Gastroesophageal sphincter (tissue), 3 donors: ENCODE results near the gene CDKL1.

Source experiments
- POLR2AphosphoS5 ChIP-seq: sonication (generic); formaldehyde crosslinking; IDR thresholded peaks from one replicate; pipeline ENCODE4 v1.6.1; 2017; ENCODE audit warnings: antibody characterized with exemption
- TF ChIP-seq, protein P1 (sequence below), 4 experiments: fragments of 200-600 bp in 2 of 4; fragments of 450-650 bp in 2 of 4; sonication (generic) in 1 of 4; IDR thresholded peaks; one replicate each; pipeline ENCODE4 v1.5.1; 2017 to 2019; ENCODE audit warnings: antibody characterized with exemption in 4 of 4, mild to moderate bottlenecking in 2 of 4, moderate library complexity in 2 of 4

DNA sequence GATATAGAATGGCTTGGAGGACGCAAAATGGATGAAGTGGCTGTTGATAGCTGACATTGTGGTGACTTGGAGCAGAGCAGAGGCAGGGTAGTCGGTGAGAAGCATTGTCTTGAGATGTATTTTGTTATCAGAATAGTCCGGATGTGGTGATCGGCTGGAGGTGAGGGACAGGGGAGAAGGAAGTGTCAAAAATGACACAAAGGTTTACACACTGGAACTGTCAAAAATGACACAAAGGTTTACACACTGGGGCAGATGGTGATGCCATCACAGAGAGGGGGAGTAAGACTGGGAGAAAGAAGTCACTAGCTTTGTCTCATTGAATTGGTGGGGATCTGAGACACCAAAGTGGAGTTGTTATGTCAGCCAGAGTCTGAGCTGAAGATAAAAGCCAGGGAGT lies 30.1 kb downstream of the CDKL1 start:
- no peak for TF ChIP-seq POLR2AphosphoS5
- TF ChIP-seq, protein P1, sequence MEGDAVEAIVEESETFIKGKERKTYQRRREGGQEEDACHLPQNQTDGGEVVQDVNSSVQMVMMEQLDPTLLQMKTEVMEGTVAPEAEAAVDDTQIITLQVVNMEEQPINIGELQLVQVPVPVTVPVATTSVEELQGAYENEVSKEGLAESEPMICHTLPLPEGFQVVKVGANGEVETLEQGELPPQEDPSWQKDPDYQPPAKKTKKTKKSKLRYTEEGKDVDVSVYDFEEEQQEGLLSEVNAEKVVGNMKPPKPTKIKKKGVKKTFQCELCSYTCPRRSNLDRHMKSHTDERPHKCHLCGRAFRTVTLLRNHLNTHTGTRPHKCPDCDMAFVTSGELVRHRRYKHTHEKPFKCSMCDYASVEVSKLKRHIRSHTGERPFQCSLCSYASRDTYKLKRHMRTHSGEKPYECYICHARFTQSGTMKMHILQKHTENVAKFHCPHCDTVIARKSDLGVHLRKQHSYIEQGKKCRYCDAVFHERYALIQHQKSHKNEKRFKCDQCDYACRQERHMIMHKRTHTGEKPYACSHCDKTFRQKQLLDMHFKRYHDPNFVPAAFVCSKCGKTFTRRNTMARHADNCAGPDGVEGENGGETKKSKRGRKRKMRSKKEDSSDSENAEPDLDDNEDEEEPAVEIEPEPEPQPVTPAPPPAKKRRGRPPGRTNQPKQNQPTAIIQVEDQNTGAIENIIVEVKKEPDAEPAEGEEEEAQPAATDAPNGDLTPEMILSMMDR (IDR thresholded peaks at IDR 0.05): no peak
